Hepatocyte (in vitro differentiated cells): ENCODE results near the gene EML4.

Experiments
- CTCF ChIP-seq: fragments of 200-600 bp; sonication (generic); IDR thresholded peaks from 2 replicates; pipeline ENCODE4 v1.5.1; 2016; ENCODE audit warnings: antibody characterized with exemption, mild to moderate bottlenecking; ENCODE audit not compliant: poor library complexity
- EZH2 ChIP-seq: fragments of 200-600 bp; sonication (generic); IDR thresholded peaks from 2 replicates; pipeline ENCODE4 v1.6.1; 2016; ENCODE audit warnings: antibody characterized with exemption, mild to moderate bottlenecking, borderline replicate concordance
- EZH2phosphoT487 ChIP-seq: fragments of 200-600 bp; sonication (generic); IDR thresholded peaks from one replicate; pipeline ENCODE4 v1.6.1; 2018; ENCODE audit warnings: antibody characterized with exemption, mild to moderate bottlenecking, low read depth, moderate library complexity; ENCODE audit not compliant: unreplicated experiment, severe bottlenecking

- TF ChIP-seq EZH2 (no peak), CTCF (no peak), EZH2phosphoT487 (no peak)
Observed at GRCh38 chr2:42319265-42319664, 150.1 kb downstream of the EML4 start.
